GM21825 (cell line): Measurements from ENCODE around the gene GOSR1.
A peak's percentile ranks its signal among the peaks of the same experiment; 100 is the strongest.
"Not testable (repeated sequence)": the region's sequence is repeated elsewhere in the genome, so short reads cannot be mapped to it uniquely, and the experiment has no call there.

Source experiments
- ATAC-seq: cut with Tn5 transposase; IDR thresholded peaks from one replicate; pipeline ENCODE4 v1.9.1; 2021; ENCODE audit warnings: mild to moderate bottlenecking, moderate library complexity; ENCODE audit not compliant: unreplicated experiment

GOSR1 gene

DNA sequence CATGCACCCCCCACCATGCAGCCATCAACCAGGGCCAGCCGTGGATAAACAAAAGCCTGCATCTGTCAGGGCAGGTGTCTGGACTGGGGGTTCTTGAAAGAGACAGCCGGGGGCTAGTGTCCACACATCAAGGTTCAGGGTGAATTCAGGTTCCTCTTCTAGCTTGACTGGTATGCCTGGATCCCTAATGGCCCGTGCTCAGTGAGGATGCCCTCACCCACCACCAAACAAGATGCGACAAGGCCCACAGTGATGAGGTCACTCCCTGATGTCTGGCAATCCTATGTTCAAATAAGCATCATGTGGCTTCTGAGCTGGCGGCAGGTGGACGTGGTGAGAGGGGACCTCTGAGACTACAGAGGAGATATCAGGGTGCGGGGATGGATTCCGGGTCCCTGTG is 64.6 kb downstream of the GOSR1 start:
- ATAC-seq, result no peak

DNA sequence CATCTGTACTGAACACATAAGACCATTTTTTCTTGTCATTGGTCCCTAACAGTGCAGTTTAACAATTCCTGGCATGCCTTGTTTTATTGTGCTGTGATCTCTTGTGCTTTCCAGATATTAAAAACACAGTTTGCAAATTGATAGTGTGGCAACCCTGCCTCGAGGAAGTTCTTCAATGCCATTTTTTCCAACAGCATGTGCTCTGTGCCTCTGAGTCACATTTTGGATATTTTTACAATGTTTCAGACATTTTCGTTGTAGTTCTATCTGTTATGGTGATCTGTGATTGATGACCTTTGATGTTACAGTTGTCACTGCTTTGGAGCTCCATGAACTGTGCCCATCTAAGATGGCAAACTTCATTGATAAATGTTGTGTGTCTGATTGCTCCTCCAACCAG is 66.2 kb downstream of the GOSR1 start:
- ATAC-seq, result no peak

DNA sequence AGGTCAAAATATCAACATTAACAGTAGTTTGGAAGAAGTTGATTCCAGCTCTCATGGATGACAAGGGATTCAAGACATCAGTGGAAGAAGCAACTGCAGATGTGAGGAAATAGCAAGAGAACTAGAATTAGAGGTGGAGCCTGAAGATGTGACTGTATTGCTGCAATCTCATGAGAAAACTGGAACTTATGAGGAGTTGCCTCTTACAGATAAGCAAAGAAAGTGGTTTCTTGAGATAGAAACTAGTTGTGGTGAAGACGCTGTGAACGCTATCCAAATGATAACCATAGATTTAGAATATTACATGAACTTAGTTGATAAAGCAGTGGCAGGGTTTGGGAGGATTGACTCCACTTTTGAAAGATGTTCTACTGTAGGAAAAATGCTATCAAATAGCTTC is 67.8 kb downstream of the GOSR1 start:
- no peak for ATAC-seq

DNA sequence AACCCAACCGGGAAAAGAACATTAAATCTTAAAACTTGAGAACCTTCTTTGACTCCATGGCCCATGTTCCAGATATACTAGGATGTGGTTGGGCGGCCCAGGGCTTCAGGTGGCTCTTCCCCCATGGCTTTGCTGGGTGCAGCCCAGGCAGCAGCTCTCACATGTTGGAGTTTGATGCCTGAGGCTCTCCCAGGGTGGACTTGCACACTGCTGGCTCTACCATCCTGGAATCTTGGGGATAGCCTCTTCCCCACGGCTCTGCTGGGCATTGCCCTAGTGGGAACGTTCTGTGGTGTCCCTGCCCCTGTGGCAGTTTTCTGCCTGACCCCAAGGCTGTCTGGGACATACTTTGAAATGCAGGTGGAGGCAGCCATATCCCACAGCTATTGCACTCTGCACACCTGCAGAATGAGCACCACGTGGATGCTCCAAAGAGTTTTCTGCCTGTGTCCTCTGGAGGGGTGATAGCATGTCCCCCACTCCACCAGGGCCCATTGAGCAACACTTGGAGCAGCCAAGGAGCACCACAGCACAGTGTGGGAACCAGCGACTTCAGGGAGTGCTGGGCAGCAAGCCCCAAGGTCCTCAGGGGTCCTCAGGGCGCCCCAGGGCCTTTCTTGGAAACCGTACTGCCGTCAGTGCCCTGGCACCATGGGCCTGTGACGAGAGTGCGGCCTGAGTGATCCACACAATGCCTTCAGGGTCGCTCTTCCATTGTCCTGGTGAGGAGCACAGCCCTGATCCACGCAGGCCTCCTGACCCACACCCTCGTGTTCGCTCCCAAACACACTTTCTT is 70.8 kb downstream of the GOSR1 start:
- no peak for ATAC-seq

DNA sequence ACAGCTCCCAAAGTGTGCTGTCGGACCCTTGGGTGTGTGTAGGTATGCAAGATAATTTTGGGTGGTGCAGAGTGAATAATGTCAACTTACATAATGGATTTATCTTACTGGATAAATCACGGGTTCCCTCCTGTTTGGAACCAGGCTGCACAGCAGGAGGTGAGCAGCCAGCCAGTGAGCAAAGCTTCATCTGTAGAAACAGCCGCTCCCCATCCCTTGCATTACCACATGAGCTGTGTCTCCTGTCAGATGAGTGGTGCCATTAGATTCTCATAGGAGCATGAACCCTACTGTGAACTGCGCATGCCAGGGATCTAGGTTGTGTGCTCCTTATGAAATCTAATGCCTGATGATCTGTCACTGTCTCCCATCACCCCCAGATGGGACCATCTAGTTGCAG is 72.0 kb downstream of the GOSR1 start:
- not testable (repeated sequence) for ATAC-seq

DNA sequence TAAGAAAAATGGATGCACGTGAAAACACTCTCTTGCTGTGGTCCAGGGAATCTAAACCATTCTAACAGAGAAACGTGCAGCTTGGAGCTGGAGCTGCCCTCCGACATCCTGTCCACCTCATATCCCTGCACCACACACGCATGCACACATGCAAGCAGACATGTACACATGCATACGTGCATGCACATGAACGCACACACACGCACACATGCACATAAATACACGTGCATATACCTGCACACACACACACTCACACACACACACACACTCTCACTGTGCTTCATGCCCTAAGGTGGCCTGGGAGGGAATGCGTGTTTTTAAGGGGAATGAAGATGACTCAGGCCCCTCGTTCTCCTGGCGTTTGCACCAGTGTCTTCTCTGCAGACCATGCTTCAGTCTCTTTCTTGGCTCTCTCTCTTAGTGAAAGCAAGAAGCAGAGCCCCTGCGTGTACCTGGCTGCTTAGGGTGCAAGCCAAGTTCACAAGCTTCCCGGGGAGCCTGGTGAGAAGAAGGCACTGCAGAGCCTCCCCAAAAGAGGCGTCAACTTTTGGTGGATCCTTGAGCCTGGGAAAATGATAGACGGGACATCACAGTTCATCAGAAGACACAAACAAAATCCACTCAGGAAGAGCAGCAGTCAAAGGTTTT is 72.8 kb downstream of the GOSR1 start:
- no peak for ATAC-seq

DNA sequence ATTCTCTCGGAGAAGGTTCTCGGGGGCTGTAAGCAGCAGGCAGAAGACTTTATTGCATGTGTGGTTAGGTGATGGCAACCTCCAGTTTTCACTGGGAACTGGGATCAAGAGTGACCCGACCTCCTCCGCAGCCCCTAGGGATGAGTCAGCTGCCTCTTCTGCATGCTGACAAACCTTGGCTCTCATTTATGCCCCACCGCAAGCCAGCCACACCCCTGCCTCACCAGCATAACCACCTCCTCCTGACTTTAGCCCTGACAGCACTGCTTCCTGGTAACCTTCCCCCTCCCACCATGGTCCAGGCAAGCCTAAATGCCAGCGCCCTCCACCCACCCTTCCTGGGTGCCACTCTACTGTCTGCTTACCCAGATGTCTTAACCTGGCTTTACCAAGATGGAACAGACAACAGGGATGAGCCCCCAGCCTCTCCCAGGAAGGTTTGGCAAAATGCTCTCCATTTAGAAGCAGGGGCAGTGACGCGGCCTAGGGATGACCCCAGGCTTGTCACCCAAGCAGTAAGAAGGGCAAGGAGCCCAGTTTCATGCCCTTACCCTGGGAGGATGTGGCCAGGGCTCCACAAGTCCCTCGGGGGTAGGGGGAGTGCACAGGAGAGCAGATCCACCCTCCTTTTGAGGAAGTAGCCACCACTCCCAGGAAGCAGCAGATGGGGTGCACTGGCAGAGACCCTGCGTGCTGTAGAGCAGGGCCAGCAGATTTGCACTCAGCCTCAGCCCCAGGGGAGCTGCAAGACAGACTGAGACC is 73.5 kb downstream of the GOSR1 start:
- peak; percentile 71 for ATAC-seq

DNA sequence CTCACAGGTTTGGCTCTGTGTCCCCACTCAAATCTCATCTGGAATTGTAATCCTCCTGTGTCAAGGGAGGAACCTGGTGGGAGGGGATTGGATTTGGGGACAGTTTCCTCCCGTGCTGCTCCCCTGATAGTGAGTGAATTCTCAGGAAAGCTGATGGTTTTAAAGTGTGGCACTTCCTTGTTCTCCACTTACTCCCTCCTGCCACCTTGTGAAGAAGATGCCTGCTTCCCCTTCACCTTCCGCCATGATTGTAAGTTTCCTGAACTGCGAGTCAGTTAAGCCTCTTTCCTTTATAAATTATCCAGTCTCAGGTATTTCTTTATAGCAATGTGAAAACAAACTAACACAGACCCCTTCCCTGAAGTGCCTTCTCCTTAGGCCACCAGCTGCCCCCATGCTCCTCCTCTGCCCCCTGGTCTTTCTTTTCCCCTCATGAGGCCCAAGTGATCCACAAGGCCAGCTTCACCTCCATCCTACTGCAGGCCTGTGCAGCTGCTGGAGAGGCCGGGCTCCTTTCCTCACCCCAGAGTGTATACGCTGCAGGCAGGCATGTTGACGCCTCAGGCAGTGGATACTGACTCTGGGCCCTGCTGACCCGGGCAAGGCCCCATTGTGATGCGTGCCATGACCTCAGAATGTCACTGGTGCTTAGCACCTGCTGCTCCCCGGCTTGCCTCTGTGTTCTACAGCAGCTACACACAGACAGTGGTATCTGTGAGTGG is 74.2 kb downstream of the GOSR1 start:
- not testable (repeated sequence) for ATAC-seq

DNA sequence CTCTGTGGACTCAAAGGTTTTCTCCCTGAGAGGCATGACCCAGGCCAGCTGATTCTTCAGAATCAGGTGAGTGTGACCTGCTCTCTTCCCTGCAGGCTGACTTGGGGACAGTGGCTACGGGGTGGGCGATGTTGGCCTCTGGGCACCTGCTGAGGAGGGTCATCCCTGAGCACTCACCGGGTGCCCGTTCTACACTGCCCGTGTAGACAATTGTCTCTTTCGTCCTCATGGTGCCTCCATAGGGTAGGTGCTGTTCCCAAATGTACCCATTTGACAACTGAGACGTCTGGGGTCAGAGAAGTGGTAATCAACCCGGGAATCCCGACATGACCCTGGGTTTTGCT is 74.8 kb downstream of the GOSR1 start:
- no peak for ATAC-seq

DNA sequence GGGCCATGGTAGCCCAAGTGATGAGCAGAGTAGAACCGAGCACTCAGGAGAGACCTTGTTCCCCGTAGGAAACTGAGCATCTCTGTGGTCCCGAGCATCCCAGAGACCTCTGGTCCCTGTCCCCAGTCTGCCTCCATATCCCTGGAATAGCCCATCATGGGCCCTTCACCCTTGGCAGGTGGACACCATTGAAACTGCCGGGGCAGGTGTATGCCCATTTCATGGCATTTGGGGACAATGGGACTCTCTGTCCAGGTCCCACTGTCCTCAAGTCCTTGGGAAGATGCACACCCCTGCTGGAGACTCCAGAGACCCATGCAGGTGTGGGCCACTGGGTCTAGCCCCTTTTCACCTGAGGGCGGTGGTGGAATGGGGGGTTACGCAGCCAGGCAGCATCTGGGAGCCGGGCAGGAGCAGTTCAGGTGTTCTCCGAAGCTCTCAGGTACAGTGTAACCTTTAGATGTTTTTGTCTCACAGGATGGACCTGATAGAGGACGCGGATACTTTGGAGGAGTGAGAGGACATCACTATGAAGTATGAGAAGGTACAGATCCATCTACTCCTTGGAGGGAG is 75.9 kb downstream of the GOSR1 start:
- ATAC-seq, result no peak

DNA sequence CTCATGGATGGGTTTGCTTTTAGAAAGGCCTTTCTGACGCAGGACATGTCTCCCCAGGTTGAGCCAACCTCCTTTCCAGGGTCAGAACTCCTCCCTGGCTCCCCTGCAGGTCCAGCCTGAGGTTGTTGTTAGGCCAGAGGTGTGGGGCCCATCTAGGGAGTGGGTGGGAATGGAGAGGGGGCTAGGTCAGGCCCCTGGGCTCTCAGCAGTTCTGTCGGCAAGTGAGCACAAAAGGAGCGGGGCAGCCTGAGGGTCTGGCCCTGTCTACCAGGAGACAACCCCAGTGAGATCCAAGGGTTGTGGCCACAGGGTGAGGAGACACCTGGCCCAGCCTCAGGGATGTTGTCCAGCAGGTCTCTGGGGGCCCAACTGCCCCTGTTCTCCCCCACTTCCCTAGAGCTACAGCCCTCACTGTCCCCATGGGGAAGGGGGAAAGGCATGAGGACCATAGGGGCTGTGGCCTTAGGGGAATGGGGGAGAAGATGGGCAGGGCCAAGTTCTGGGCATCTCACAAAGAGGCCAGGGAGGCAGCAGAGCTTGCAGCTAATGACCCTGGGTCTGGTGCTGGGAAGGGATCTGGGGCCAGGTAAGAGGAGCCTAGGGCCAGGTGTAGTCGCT is 76.7 kb downstream of the GOSR1 start:
- not testable (repeated sequence) for ATAC-seq

DNA sequence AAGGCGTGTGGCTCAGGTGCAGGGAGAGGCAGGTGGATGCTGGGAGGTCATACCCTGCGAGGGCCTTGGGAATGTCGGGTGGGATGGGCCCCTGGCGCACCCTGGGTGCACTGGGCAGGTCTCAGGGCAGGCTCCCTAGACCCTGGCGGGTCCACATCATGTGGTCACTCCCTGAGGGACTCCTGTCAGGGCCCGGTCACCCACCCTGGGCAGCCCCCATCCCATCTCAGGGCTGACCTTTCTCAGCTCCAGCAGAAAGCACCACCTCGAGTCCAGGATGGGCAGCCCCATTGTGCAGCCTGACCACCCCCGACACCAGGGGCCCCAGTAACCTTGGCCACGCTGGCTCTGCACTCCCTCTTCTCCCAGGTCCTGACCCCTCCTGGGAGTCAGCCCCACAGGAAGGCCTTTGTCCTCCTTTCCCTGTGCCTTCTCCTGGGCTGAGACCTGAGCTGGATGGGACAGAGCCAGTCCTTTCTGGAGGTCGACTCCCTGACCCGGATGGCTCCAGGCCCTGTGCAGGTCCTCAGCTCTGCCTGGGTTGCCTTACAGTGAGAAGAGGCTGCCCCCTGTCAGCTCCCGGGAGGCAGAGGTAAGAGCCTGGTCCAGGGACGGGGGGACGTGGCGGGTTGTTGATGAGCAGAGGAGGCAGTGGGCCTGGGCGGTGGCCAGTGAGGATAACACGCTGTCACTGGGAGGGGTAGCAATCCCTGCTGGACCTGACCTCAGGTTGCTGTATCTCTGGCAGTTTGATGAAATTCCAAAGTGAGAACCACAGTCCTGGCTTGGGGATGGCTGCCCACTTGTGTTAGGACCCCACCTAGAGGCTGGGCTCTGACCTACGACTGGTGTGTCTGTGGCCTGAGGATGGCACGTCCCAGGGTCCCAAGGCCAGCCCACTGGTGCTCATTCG is 77.9 kb downstream of the GOSR1 start:
- no peak for ATAC-seq

DNA sequence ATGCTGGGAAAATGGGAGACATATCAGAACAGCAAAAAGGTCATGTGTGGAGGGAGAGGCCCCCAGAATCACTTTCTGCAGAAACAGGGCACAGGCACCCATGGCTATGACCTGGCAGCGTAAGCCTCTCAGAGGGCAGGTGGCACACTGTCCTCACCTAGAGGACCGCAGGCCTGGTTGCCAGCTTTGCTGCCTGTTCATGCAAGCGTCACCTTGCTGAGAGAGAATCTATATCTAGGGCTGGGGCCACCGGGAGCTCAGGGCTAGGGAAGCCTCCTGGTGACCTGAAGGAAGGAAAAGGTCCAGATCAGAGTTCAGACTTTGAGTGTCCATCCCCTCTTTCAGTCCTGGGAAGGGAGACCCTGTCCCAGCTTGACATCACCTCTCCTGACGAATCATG is 78.7 kb downstream of the GOSR1 start:
- ATAC-seq, result no peak

DNA sequence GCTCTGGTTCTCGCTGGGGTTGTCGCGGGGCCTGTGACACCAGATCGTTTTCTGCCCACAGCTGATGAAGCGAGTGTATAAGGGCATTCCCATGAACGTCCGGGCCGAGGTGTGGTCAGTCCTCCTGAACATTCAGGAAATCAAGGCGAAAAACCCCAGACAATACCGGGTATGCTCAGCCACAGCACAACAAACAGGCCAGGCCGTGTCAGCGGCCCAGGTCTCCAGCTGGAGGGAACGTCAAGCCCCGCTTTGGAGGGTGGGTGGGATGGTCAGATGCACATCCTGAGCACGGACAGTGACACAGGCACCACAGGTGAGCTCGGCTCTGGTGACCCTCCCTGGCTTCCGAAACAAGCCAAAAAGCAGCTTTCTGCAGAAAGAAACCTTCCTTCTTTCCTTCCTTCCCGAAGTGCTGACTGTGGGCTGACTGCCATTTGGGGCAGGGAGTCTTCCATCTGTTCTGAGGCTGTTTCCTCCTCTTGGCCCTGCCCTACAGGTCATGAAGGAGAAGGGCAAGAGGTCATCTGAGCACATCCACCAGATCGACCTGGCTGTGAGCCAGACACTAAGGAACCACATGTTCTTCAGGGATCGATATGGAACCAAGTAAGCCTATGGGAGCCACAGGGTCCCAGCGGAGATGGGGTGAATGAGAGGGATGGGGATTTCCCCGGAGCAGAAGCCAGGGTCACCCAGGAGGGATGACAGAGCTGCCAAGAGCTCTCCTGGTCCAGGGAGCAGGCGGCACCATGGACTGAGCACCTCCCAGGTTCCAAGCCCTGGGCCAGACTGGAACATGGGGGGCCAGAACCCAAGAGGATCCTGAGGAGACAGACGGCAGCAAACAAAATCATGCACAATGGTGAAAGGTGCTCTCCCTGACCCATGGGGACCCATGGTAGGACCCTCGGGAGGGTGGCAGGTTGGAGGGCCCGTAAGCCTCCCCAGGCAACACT is 79.4 kb downstream of the GOSR1 start:
- ATAC-seq, result no peak

DNA sequence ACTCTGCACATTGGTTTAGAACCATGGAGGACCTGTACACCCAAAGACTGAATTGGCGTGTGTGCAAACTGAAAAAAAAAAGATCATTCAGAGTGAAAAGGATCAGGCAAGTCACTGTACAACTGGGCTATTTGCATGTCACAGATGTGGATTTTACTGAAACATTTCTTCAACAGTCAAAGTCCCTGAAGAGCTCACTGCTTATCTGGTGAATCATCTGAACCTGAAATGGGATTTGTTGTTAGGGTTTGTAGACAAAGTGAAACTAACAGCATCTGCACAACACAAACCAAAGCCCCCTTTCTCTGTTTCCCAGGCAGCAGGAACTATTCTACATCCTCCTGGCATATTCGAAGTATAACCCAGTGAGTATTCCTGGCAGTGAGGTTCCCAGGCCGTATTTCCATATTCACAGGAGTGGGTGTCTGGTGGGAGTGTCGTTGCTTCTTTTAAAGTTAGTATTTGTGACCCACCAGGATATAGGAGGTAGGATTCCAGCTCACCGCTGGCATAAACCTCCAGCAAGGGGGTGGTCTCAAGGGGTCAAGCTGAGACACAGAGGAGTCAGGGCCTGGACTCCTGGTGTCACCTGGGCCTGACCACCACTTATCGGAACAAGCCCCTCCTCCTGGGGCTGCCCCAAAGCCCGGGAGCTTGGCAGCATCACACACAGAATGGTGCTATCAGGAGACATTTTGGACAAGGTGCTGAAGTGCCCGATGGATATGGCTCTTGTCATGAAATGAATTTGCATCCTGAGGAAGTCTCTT is 80.9 kb downstream of the GOSR1 start:
- ATAC-seq, result no peak

DNA sequence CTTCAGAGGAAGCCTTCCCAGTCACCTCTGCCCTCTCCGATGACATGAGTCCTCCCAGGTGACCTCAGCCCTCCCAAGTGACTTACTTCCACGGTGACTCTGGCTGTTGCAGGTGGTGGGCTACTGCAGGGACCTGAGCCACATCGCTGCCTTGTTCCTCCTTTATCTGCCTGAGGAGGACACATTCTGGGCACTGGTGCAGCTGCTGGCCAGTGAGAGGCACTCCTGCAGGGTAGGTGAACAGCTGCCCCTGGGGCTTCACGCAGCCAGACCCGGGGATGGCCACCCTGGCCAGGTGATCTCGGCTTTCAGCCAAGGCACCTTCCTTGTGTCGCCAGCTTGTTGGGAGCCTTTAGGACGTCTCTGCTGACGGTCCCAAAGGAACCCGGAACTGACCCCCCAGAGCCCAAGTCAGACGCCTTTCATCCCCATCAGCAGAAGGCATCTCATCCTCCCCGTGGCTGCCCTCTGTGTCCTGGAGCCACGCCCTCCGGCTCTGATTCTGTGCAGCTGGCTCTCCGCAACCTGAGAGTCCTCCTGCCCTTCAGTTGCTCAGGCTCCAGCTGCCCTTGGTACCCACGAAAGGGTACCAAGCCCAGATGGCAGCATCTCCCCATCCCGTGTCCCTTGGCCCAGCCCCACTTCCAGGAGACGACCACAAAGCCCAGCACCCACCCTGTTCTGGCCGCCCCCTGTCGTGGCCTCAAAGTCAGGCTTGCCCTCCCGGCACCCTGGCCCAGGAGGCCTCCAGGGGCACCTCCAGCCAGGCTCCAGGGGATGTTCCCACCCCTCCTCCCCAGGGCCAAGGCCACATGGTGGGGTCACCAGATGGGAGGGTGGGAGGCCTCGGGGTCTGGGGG is 81.7 kb downstream of the GOSR1 start:
- no peak for ATAC-seq

DNA sequence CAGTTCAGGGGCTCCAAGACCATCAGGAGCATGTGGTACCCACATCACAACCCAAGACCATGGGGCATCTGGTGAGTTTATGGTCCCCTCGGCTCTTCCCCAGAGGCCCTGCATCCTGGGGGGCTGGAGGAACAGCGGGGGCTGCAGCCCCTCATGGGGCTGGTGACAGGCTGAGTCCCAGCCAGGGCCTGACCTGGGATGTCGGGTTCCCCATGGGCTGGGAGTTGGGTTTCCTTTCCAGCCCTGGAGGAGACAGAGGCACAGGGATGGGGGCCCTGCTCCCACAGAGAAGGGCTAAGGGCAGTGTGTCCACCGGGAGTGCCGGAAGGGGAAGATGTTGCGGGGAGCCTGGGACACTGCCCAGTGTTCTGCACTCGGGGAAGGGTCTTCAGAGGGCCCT is 82.4 kb downstream of the GOSR1 start:
- no peak for ATAC-seq
